Liver (tissue), 9 donors: ENCODE measurements around the gene HS3ST4. TPM values are rescaled to one million over a fixed set of nuclear protein-coding genes. Genes with fewer than 3 reads are reported as not detected.

Experiments
- DNase-seq: peaks from one replicate; pipeline ENCODE4 v3.0.0-alpha.2; 2017; ENCODE audit warnings: low spot score
- H3K27ac ChIP-seq, 2 donors: one replicate each; pipeline ENCODE4 v1.7.0; 2013; ENCODE audit warnings: inconsistent platforms in 2 of 2, low read length in 2 of 2, control low read depth in 1 of 2, low read depth in 1 of 2, mild to moderate bottlenecking in 1 of 2
- H3K27me3 ChIP-seq, 4 donors: one replicate each; pipeline versions ENCODE4 v1.6.1 to v1.7.0; 2013; ENCODE audit warnings: low read length in 3 of 4, inconsistent platforms in 1 of 4, mild to moderate bottlenecking in 1 of 4, moderate library complexity in 1 of 4; ENCODE audit not compliant: control insufficient read depth in 4 of 4, insufficient read depth in 4 of 4
- H3K36me3 ChIP-seq, 4 donors: one replicate each; pipeline versions ENCODE4 v1.6.1 to v1.7.0; 2013; ENCODE audit warnings: low read length in 3 of 4, mild to moderate bottlenecking in 3 of 4, low read depth in 1 of 4, moderate library complexity in 1 of 4; ENCODE audit not compliant: control insufficient read depth in 4 of 4, insufficient read depth in 3 of 4
- H3K4me1 ChIP-seq, 4 donors: one replicate each; pipeline versions ENCODE4 v1.6.1 to v1.7.0; 2013; ENCODE audit warnings: low read length in 3 of 4, mild to moderate bottlenecking in 3 of 4, moderate library complexity in 1 of 4; ENCODE audit not compliant: control insufficient read depth in 4 of 4, insufficient read depth in 4 of 4
- H3K4me3 ChIP-seq, 3 donors: one replicate each; pipeline versions ENCODE4 v1.6.1 to v1.7.0; 2013; ENCODE audit warnings: low read length in 3 of 3, control low read depth in 1 of 3, low read depth in 1 of 3, mild to moderate bottlenecking in 1 of 3
- H3K9ac ChIP-seq, 2 donors: one replicate each; pipeline ENCODE4 v1.7.0; 2013; ENCODE audit warnings: low read length in 2 of 2, mild to moderate bottlenecking in 2 of 2, moderate library complexity in 2 of 2, control low read depth in 1 of 2, low read depth in 1 of 2
- H3K9me3 ChIP-seq, 4 donors: one replicate each; pipeline versions ENCODE4 v1.6.1 to v1.7.0; 2013; ENCODE audit warnings: low read length in 3 of 4; ENCODE audit not compliant: control insufficient read depth in 4 of 4
- EGR1 ChIP-seq, 2 donors: IDR thresholded peaks; 2 replicates each; pipeline ENCODE4 v1.6.1; 2016 to 2018; ENCODE audit warnings: antibody characterized with exemption in 2 of 2, low read depth in 2 of 2
- FOXA1 ChIP-seq: IDR thresholded peaks from 2 replicates; pipeline ENCODE4 v1.6.1; 2016; ENCODE audit warnings: antibody characterized with exemption
- FOXA2 ChIP-seq: IDR thresholded peaks from 2 replicates; pipeline ENCODE4 v1.6.1; 2016; ENCODE audit warnings: antibody characterized with exemption
- HNF4A ChIP-seq, 2 donors: conservative IDR thresholded peaks; 2 replicates each; pipeline ENCODE4 v1.6.1; 2016; ENCODE audit warnings: antibody characterized with exemption in 2 of 2, mild to moderate bottlenecking in 2 of 2
- HNF4G ChIP-seq: IDR thresholded peaks from 2 replicates; pipeline ENCODE4 v1.6.1; 2016; ENCODE audit warnings: antibody characterized with exemption
- NR2F2 ChIP-seq: IDR thresholded peaks from 2 replicates; pipeline ENCODE4 v1.6.1; 2016; ENCODE audit warnings: antibody characterized with exemption
- RAD21 ChIP-seq, 2 donors: IDR thresholded peaks; 2 replicates each; pipeline ENCODE4 v1.6.1; 2016; ENCODE audit warnings: antibody characterized with exemption in 2 of 2, mild to moderate bottlenecking in 2 of 2
- RXRA ChIP-seq, 2 donors: IDR thresholded peaks; 2 replicates each; pipeline ENCODE4 v1.6.1; 2017 to 2018; ENCODE audit warnings: antibody characterized with exemption in 2 of 2, mild to moderate bottlenecking in 1 of 2
- SP1 ChIP-seq: IDR thresholded peaks from 2 replicates; pipeline ENCODE4 v1.6.1; 2018; ENCODE audit warnings: antibody characterized with exemption, mild to moderate bottlenecking
- TAF1 ChIP-seq: conservative IDR thresholded peaks from 2 replicates; pipeline ENCODE4 v1.6.1; 2016; ENCODE audit warnings: antibody characterized with exemption, mild to moderate bottlenecking
- WGBS: extraction: QIAGEN DNeasy Blood & Tissue Kit; methylation state at CpG from one replicate; pipeline ENCODE4 v1.1.7; 2013; 5-methylcytosine and 5-hydroxymethylcytosine counted together
- polyA plus RNA-seq, 2 donors: library from polyadenylated mRNA; stranded (reverse) in 1 of 2; unstranded in 1 of 2; fragments of 200-250 nt in 1 of 2; fragments of >200 nt in 1 of 2; fragmentation: Nextera tagmentation in 1 of 2; extraction: Ambion mirVana in 1 of 2; gene quantifications; one replicate each; pipeline versions ENCODE4 v1.2.1 to v1.2.3, GENCODE V29; 2013 to 2015
- total RNA-seq, 2 donors: library from RNA; depleted of rRNA; stranded (reverse); fragments of >200 nt; gene quantifications; one replicate each; pipeline ENCODE4 v1.2.3, GENCODE V29; 2014
- TF ChIP-seq, protein P1 (sequence below): fragments of 150-350 bp; IDR thresholded peaks from 2 replicates; pipeline ENCODE4 v1.5.1; 2017; ENCODE audit warnings: improper control_type of control experiment, low read depth, low read length; ENCODE audit not compliant: missing input control
- TF ChIP-seq, protein P2 (sequence below): IDR thresholded peaks from 2 replicates; pipeline ENCODE4 v1.6.1; 2016; ENCODE audit warnings: antibody characterized with exemption
- TF ChIP-seq, protein P3 (sequence below): IDR thresholded peaks from 2 replicates; pipeline ENCODE4 v1.6.1; 2016; ENCODE audit warnings: antibody characterized with exemption
- TF ChIP-seq, protein P4 (sequence below): IDR thresholded peaks from 2 replicates; pipeline ENCODE4 v1.6.1; 2016; ENCODE audit warnings: antibody characterized with exemption, mild to moderate bottlenecking
- donor health status: healthy.
- donor health status: healthy.
- donor health status: healthy.
- donor health status: healthy.
- donor health status: healthy.

The HS3ST4 gene
- total and polyA plus RNA-seq, 4 donors: not detected

DNA sequence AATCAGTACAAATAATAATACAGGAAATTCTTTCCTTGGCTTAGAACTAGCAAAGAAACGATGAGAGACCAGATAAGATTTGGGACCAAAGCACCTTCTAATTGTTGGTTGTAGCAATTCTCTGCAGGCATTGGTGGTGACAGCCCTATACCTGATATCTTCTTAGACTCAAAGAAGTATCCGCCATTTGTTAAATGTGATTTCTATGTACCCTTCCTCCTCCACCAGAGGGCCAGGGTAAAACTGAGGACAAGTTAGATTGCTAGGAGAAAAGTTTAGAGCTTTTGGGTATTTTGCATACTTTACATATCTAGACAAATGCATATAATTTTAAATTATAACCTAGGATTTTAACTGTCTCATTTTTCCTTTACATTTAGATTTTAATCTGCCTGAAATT is 304.3 kb downstream of the HS3ST4 start:
- H3K27ac ChIP-seq: no peak overlapping the region
- H3K4me3 ChIP-seq: no peak overlapping the region
- H3K9ac ChIP-seq: no peak overlapping the region
- H3K27me3 ChIP-seq: peaks cover 0 to 4% (median 0%) of the 10 kb centered on the region in 4 donors
- no peaks in the 10 kb centered on the region for H3K4me1 ChIP-seq
- H3K36me3 ChIP-seq: no peaks in the 10 kb centered on the region
- no peak for DNase-seq
- WGBS: 60% methylated on average over 2 of the region's 2 CpGs
- no peaks in the 10 kb centered on the region for H3K9me3 ChIP-seq
- no peak for TF ChIP-seq RAD21 (IDR thresholded peaks at IDR 0.05)
- TF ChIP-seq HNF4A (conservative IDR thresholded peaks at IDR 0.05): no peak
- no peak for TF ChIP-seq RXRA (IDR thresholded peaks at IDR 0.05)
- no peak for TF ChIP-seq SP1
- TF ChIP-seq HNF4G: no peak
- no peak for TF ChIP-seq TAF1
- no peak for TF ChIP-seq FOXA1
- TF ChIP-seq, protein P1, sequence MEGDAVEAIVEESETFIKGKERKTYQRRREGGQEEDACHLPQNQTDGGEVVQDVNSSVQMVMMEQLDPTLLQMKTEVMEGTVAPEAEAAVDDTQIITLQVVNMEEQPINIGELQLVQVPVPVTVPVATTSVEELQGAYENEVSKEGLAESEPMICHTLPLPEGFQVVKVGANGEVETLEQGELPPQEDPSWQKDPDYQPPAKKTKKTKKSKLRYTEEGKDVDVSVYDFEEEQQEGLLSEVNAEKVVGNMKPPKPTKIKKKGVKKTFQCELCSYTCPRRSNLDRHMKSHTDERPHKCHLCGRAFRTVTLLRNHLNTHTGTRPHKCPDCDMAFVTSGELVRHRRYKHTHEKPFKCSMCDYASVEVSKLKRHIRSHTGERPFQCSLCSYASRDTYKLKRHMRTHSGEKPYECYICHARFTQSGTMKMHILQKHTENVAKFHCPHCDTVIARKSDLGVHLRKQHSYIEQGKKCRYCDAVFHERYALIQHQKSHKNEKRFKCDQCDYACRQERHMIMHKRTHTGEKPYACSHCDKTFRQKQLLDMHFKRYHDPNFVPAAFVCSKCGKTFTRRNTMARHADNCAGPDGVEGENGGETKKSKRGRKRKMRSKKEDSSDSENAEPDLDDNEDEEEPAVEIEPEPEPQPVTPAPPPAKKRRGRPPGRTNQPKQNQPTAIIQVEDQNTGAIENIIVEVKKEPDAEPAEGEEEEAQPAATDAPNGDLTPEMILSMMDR: no peak
- no peak for TF ChIP-seq NR2F2
- TF ChIP-seq, protein P2, sequence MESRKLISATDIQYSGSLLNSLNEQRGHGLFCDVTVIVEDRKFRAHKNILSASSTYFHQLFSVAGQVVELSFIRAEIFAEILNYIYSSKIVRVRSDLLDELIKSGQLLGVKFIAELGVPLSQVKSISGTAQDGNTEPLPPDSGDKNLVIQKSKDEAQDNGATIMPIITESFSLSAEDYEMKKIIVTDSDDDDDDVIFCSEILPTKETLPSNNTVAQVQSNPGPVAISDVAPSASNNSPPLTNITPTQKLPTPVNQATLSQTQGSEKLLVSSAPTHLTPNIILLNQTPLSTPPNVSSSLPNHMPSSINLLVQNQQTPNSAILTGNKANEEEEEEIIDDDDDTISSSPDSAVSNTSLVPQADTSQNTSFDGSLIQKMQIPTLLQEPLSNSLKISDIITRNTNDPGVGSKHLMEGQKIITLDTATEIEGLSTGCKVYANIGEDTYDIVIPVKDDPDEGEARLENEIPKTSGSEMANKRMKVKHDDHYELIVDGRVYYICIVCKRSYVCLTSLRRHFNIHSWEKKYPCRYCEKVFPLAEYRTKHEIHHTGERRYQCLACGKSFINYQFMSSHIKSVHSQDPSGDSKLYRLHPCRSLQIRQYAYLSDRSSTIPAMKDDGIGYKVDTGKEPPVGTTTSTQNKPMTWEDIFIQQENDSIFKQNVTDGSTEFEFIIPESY: no peak
- TF ChIP-seq, protein P3, sequence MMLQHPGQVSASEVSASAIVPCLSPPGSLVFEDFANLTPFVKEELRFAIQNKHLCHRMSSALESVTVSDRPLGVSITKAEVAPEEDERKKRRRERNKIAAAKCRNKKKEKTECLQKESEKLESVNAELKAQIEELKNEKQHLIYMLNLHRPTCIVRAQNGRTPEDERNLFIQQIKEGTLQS: no peak
- TF ChIP-seq EGR1 (IDR thresholded peaks at IDR 0.05; ENCODE audit: low read depth in 2 of 2): no peak
- no peak for TF ChIP-seq FOXA2
- TF ChIP-seq, protein P4, sequence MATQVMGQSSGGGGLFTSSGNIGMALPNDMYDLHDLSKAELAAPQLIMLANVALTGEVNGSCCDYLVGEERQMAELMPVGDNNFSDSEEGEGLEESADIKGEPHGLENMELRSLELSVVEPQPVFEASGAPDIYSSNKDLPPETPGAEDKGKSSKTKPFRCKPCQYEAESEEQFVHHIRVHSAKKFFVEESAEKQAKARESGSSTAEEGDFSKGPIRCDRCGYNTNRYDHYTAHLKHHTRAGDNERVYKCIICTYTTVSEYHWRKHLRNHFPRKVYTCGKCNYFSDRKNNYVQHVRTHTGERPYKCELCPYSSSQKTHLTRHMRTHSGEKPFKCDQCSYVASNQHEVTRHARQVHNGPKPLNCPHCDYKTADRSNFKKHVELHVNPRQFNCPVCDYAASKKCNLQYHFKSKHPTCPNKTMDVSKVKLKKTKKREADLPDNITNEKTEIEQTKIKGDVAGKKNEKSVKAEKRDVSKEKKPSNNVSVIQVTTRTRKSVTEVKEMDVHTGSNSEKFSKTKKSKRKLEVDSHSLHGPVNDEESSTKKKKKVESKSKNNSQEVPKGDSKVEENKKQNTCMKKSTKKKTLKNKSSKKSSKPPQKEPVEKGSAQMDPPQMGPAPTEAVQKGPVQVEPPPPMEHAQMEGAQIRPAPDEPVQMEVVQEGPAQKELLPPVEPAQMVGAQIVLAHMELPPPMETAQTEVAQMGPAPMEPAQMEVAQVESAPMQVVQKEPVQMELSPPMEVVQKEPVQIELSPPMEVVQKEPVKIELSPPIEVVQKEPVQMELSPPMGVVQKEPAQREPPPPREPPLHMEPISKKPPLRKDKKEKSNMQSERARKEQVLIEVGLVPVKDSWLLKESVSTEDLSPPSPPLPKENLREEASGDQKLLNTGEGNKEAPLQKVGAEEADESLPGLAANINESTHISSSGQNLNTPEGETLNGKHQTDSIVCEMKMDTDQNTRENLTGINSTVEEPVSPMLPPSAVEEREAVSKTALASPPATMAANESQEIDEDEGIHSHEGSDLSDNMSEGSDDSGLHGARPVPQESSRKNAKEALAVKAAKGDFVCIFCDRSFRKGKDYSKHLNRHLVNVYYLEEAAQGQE: no peak

DNA sequence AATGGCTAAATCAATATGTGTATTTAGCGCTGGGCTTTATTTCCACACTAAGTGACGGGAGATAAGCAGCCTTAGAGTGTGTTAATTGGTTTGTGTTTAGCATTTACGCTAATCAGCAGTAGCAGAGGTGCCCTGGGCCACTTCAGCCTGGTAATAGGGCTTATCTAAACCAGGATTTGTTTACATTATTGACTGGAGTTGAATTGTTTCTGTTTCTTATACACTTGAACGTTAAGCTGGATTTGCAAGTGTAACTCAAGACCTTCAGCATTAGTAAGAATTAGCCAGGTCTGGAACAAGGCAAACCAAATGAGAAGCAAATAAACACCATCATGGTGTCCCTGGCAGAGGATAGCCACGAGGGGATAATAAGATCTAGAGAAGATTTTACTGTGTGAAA is 313.6 kb downstream of the HS3ST4 start:
- H3K9ac ChIP-seq: no peak overlapping the region
- no peak overlapping the region for H3K4me3 ChIP-seq
- H3K27me3 ChIP-seq: peaks cover 0 to 7% (median 2%) of the 10 kb centered on the region in 4 donors
- TF ChIP-seq HNF4G: no peak
- no peaks in the 10 kb centered on the region for H3K36me3 ChIP-seq
- DNase-seq: no peak
- H3K9me3 ChIP-seq: peaks cover 4 to 15% (median 7%) of the 10 kb centered on the region in 4 donors
- H3K27ac ChIP-seq: no peak overlapping the region
- H3K4me1 ChIP-seq: no peaks in the 10 kb centered on the region
- WGBS: 23% methylated on average over 5 of the region's 5 CpGs
